OCI-LY3 (cell line): ENCODE results near the gene ANKRD44.

Source experiments
- H2AFZ ChIP-seq: fragments of 200-600, 300-600 bp; shearing (Covaris generic); 2 replicates; pipeline ENCODE4 v1.6.0; 2014; ENCODE audit warnings: antibody characterized with exemption, low read depth, low read length
- H3K27ac ChIP-seq: fragments of 200-600, 300-600 bp; sonication (generic); 2 replicates; pipeline ENCODE4 v1.5.1; 2014; ENCODE audit warnings: mild to moderate bottlenecking, low read length, moderate library complexity, mixed read lengths
- H3K27me3 ChIP-seq: fragments of 200-600, 300-600 bp; sonication (generic); 2 replicates; pipeline ENCODE4 v1.6.1; 2014; ENCODE audit warnings: low read depth, low read length, mixed read lengths
- H3K36me3 ChIP-seq: fragments of 200-600, 300-600 bp; sonication (generic); replicated peaks from 2 replicates; pipeline ENCODE3; 2014; ENCODE audit warnings: low read depth, low read length, mixed read lengths
- H3K4me1 ChIP-seq: fragments of 300-600, 200-600 bp; sonication (generic); 2 replicates; pipeline ENCODE4 v1.6.1; 2014; ENCODE audit warnings: low read length, mixed read lengths
- H3K4me2 ChIP-seq: fragments of 200-600, 300-600 bp; sonication (generic); 2 replicates; pipeline ENCODE4 v1.6.1; 2014; ENCODE audit warnings: low read length, mixed read lengths
- H3K4me3 ChIP-seq: fragments of 300-600, 200-600 bp; sonication (generic); 2 replicates; pipeline ENCODE4 v1.5.1; 2014; ENCODE audit warnings: antibody characterized with exemption, mild to moderate bottlenecking, low read length, moderate library complexity
- H3K79me2 ChIP-seq: fragments of 300-600, 200-600 bp; shearing (Covaris generic); 2 replicates; pipeline ENCODE4 v1.6.1; 2014; ENCODE audit warnings: mild to moderate bottlenecking, low read length, mixed read lengths
- H3K9ac ChIP-seq: fragments of 300-600, 200-600 bp; shearing (Covaris generic); 2 replicates; pipeline ENCODE4 v1.6.0; 2014; ENCODE audit warnings: mild to moderate bottlenecking, low read length, moderate library complexity
- H3K9me3 ChIP-seq: fragments of 200-600, 300-600 bp; shearing (Covaris generic); 2 replicates; pipeline ENCODE4 v1.6.1; 2014; ENCODE audit warnings: low read length, mixed read lengths; ENCODE audit not compliant: insufficient read depth
- H4K20me1 ChIP-seq: fragments of 200-600, 300-600 bp; sonication (generic); 2 replicates; pipeline ENCODE4 v1.6.1; 2016; ENCODE audit warnings: low read length, mixed read lengths; ENCODE audit not compliant: insufficient read depth
- CTCF ChIP-seq: fragments of 200-600, 300-600 bp; sonication (generic); IDR thresholded peaks from 2 replicates; pipeline ENCODE4 v1.5.1; 2014; ENCODE audit warnings: antibody characterized with exemption, low read length, low read depth
- EZH2phosphoT487 ChIP-seq: fragments of 200-600 bp; shearing (Covaris generic); IDR thresholded peaks from 2 replicates; pipeline ENCODE4 v1.6.1; 2018; ENCODE audit warnings: antibody characterized with exemption, mixed run types, low read depth

ANKRD44 gene

GRCh38 chr2:197304556-197305011 is 6.0 kb downstream of the ANKRD44 start:
- peaks cover 27% of the 10 kb centered on the region for H3K36me3 ChIP-seq
- H4K20me1 ChIP-seq, result no peaks in the 10 kb centered on the region
- peaks cover 56% of the 10 kb centered on the region for H3K4me1 ChIP-seq
- H3K4me2 ChIP-seq, result peak overlapping the region; percentile 52
- no peak overlapping the region for H2AFZ ChIP-seq
- H3K9ac ChIP-seq, result no peak overlapping the region
- H3K4me3 ChIP-seq, result no peak overlapping the region
- no peaks in the 10 kb centered on the region for H3K27me3 ChIP-seq
- H3K27ac ChIP-seq, result no peak overlapping the region
- H3K9me3 ChIP-seq, result no peaks in the 10 kb centered on the region
- H3K79me2 ChIP-seq, result peaks cover 74% of the 10 kb centered on the region
- no peak for TF ChIP-seq CTCF
- no peak for TF ChIP-seq EZH2phosphoT487

GRCh38 chr2:197300139-197300538 is 10.4 kb downstream of the ANKRD44 start:
- Histone ChIP-seq H3K36me3 (peaks cover 47% of the 10 kb centered on the region), H3K4me2 (no peak overlapping the region), H3K27ac (no peak overlapping the region), H3K9ac (no peak overlapping the region), H3K79me2 (peaks cover 65% of the 10 kb centered on the region), H2AFZ (no peak overlapping the region), H3K4me3 (no peak overlapping the region), H4K20me1 (no peaks in the 10 kb centered on the region), H3K4me1 (peaks cover 44% of the 10 kb centered on the region), H3K27me3 (no peaks in the 10 kb centered on the region), H3K9me3 (peaks cover 5% of the 10 kb centered on the region; the same call in 1 of the 2 replicates)
- TF ChIP-seq CTCF (no peak), EZH2phosphoT487 (no peak)

GRCh38 chr2:197298609-197299008 is 12.0 kb downstream of the ANKRD44 start:
- Histone ChIP-seq H2AFZ (no peak overlapping the region), H3K4me3 (no peak overlapping the region), H3K36me3 (peaks cover 43% of the 10 kb centered on the region), H4K20me1 (no peaks in the 10 kb centered on the region), H3K79me2 (peaks cover 68% of the 10 kb centered on the region), H3K27ac (no peak overlapping the region), H3K27me3 (no peaks in the 10 kb centered on the region), H3K4me2 (no peak overlapping the region), H3K9me3 (peaks cover 5% of the 10 kb centered on the region; the same call in 1 of the 2 replicates), H3K4me1 (peaks cover 50% of the 10 kb centered on the region), H3K9ac (no peak overlapping the region)
- TF ChIP-seq EZH2phosphoT487, result no peak
- no peak for TF ChIP-seq CTCF

- no peak overlapping the region for H2AFZ ChIP-seq
- H4K20me1 ChIP-seq, result no peaks in the 10 kb centered on the region
- H3K27me3 ChIP-seq, result no peaks in the 10 kb centered on the region
- peaks cover 43% of the 10 kb centered on the region for H3K36me3 ChIP-seq
- 0 out of 2 replicates have a peak overlapping the region, but pooled peaks have one; percentile 54 for H3K4me3 ChIP-seq
- TF ChIP-seq EZH2phosphoT487 (no peak), CTCF (no peak)
- peaks cover 5% of the 10 kb centered on the region; the same call in 1 of the 2 replicates for H3K9me3 ChIP-seq
- peaks cover 71% of the 10 kb centered on the region for H3K79me2 ChIP-seq
- peak overlapping the region; percentile 69 for H3K4me2 ChIP-seq
- H3K9ac ChIP-seq, result peak overlapping the region; percentile 57; the same call in 1 of the 2 replicates
- peaks cover 58% of the 10 kb centered on the region for H3K4me1 ChIP-seq
- peak overlapping the region; percentile 92 for H3K27ac ChIP-seq
These were observed 12.7 kb downstream of the ANKRD44 start for GRCh38 chr2:197297772-197298318.
